ENCODE results near the gene ACKR4. TPM values are rescaled to one million over a fixed set of nuclear protein-coding genes. Genes with fewer than 3 reads are reported as not detected.

Gene ACKR4
- total and polyA plus RNA-seq, 2 of the 8 experiments (the other 6 are each of a cell fraction or from before 2014, with no cell fraction given): not detected

GRCh38 chr3:132573797-132574211 lies 23.3 kb upstream of the ACKR4 start (continued):
- no peak for TF ChIP-seq CTBP2 (IDR thresholded peaks at IDR 0.05; ENCODE audit: borderline replicate concordance, insufficient read depth, insufficient read length, low read length)
- no peak for TF ChIP-seq RAD21 (IDR thresholded peaks at IDR 0.05 in 1 of 2, conservative IDR thresholded peaks at IDR 0.05 in 1 of 2; ENCODE audit: low read depth in 2 of 2, low read length in 2 of 2)
- TF ChIP-seq GTF2F1 (IDR thresholded peaks at IDR 0.05; ENCODE audit: borderline replicate concordance, low read depth, low read length): no peak
- no peak for TF ChIP-seq NRF1 (IDR thresholded peaks at IDR 0.05; ENCODE audit: low read depth, low read length)
